Measurements from ENCODE around the gene PACSIN2.
"Not testable (repeated sequence)": the region's sequence is repeated elsewhere in the genome, so short reads cannot be mapped to it uniquely, and the experiment has no call there.

Gene PACSIN2

GRCh38 chr22:42991010-42991651, 23.8 kb downstream of the PACSIN2 start:
- no peak for DNase-seq

DNA sequence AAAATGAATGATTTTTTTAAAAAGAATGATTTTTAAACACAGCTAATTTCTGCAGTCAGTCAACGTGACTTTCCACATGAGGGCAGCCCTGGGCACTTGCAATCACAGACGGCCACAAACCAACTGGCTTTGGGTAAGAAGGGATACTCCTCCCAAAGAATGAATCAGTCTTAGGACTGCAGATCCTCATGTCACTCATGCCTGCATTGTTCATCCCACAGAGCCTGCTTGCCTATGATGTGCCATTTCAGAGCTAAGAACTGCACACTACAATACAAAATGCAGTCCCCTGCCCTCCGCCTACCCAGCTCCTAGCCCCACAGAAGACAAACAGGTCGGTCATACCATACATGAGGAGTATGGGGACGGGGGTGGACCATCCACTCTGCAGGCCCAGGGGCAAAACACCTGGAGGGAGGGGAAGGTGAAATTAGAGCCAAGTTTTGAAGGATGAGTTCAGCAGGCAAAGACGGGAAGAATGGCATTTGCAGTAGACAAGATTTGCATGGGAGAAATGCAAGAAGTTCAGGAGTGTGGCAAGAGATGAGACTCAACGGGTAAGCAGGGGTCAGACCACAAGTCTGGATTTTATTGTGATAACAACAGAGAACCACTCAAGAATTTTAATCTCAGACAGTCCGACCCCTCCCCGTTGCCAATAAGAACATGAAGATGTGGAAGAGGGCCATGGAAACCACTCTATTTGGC, 24.7 kb downstream of the PACSIN2 start:
- DNase-seq = no peak

GRCh38 chr22:42986115-42986514, 28.8 kb downstream of the PACSIN2 start:
- DNase-seq = no peak

DNA sequence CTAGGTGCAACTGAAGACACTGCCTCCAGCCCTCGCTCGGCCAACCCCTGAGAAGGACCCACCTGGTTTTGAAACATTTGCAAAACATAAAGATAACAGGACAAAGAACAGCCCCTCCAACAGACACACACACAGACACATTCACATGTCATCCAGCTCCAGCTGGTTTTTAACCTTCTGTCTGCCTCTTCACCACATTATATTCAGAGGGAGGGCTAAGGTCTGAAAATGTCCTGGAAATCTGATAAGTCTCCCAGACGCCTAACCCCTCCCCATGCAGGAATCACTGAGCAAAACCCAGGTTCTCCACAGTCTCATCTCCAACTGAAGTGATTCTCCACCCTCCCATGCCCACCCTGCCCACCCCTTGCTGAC, 29.4 kb downstream of the PACSIN2 start:
- DNase-seq = no peak

DNA sequence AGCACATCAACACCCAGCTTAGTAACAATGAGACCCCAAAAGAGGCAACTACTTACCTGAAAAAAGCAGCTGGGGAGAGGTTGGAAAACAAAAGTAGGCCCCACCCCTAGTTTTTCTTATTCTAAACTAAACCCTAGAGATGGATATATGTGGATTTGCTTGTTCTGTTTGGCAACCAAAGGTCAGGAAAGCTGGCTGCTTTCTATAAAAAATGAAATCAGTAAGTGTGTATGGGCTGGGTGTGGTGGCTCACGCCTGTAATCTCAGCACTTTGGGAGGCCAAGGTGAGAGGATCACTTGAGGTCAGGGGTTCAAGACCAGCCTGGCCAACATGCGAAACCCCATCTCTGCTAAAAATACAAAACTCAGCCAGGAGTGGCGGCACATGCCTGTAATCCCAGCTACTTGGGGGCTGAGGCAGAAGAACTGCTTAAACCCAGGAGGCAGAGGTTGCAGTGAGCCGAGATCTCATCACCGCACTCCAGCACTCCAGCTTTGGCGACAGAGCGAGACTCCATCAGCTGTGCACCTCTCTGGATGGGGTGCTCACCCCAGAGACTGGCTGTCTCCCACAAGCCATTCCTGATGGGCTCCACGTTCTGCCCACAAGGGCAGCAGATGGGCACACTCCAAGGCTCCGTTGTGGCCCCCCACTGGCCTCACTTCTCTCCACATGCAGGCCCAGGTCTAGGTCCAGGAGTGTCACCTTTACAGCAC, 30.0 kb downstream of the PACSIN2 start:
- DNase-seq = no peak

- DNase-seq = no peak
Observed at GRCh38 chr22:42984397-42984796, 30.6 kb downstream of the PACSIN2 start.

DNA sequence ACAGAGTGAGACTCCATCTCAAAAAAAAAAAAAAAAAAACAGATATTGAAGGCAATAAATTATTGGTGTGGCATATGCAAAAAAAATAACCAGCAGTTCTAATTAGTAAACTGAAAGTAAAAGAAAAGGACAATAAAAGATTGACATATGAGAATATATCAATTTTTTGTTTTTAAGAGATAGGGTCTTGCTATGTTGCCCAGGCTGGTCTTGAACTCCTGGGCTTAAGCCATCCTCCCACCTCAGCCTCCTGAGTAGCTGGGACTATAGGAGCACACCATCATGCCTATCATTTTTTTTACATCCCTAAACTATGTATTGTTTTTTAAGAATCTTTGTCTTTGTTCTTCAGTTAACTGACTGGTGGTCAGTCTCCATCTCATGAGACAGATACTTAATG, 31.5 kb downstream of the PACSIN2 start:
- DNase-seq = no peak

DNA sequence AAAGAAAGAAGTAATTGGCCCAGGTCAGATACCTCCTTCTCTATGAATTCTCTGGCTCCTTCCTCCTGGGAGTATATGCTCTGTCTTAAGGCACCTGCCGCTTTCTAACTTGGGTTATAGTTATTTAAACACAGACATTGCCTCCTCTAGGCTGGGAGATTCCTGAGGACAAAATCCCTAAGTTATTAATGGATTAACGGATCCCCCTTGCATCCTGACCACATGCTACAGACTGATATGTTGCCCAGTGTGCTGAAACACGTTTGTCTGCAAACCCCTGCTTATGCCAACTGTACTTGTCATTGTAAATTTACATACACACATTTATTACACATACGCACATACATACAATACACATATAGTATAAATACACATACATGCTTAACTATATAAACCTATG, 35.3 kb downstream of the PACSIN2 start:
- no peak for DNase-seq

DNA sequence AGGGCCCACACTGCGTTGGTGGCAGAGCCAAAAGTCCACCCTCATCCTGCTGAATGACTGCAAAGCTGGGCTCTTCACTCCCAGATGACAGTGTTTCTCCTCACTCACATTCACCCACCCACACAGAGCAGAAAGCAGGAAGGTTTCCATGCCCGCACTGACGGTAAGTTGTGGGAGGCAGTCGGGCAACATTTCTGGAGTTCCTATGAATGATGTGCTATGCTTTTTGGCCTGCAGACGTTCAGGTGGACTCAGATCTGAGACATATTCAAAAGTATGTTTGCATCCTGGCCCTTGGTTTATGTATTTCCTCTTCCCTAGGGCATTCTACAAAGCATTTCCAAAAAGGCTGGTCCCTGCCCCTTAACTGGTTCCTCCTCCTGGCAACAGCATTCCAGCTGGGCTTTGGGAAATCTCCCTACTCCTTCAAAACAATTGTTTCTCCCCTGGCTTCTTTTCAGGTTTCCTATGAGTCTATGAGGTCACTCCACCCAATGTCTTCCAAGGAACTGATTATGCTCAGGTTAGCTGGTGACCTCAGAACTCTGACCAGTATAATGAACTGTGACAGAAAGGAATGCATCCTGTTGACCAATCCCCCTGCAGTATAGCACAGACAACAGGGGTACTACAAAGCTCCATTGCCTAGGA, 36.4 kb downstream of the PACSIN2 start:
- no peak for DNase-seq

DNA sequence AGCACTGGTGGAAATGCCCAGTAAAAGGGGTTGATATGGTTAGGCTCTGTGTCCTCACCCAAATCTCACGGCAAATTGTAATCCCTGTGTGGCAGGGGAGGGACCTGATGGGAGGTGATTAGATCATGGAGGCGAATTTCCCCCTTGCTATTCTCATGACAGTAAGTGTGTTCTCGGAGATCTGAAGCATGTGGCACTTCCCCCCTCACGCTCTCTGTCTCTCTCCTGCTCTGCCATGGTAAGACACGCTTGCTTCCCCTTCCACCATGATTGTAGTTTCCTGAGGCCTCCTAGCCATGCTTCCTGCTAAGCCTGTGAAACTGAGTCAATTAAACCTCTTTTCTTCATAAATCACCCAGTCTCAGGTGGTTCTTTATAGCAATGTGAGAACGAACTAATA, 37.4 kb downstream of the PACSIN2 start:
- no peak for DNase-seq

GRCh38 chr22:42976217-42976933, 38.6 kb downstream of the PACSIN2 start:
- no peak for DNase-seq

GRCh38 chr22:42974223-42974622, 40.7 kb downstream of the PACSIN2 start:
- DNase-seq = no peak

GRCh38 chr22:42973536-42973881, 41.4 kb downstream of the PACSIN2 start:
- DNase-seq = no peak

DNA sequence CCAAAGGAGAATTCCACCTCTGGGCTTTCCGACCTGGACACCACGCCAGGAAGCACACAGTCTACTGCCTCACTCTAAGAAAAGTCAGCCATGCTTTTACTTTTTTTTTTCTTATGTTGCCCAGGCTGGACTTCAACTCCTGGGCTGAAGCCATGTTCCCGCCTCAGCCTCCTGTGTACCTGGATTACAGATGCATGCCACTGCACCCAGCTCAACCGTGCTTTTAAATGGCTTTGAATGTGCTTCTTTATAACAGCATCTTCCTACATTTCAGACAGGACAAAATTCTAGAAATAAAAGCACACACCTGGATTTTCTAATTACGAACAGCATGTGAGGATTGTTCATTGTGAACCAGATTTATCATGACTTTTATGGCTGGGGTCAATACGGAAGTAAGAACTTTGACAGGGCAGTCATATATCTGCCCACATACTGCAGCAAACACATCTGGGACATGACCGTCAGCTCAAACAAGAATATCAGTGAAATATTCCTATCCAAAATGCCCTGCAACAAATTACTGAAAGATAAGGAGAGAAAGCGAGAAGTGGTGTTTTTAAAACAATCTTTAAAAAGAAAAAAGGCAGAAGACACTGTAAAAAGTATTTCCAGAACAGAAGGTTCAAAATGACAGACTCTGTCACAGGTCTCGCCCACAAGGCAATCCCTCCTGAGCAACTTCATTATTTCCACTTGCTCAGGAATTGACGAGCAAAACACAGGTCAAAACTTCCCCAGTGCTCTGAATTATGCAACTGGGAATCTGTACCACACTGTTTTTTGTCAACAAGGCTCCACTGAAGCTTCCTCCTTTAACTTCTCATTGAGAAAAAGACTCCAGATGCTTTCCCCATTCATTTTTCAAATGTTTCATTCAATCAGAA, 42.1 kb downstream of the PACSIN2 start:
- no peak for DNase-seq

DNA sequence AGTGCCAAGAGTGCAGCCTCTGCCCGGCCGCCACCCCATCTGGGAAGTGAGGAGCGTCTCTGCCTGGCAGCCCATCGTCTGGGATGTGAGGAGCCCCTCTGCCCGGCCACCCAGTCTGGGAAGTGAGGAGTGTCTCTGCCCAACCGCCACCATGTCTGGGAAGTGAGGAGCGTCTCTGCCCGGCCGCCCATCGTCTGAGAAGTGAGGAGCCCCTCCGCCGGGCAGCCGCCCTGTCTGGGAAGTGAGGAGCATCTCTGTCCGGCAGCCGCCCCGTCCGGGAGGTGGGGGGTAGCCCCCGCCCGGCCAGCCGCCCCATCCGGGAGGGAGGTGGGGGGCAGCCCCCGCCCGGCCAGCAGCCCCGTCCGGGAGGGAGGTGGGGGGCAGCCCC, 43.5 kb downstream of the PACSIN2 start:
- not testable (repeated sequence) for DNase-seq

DNA sequence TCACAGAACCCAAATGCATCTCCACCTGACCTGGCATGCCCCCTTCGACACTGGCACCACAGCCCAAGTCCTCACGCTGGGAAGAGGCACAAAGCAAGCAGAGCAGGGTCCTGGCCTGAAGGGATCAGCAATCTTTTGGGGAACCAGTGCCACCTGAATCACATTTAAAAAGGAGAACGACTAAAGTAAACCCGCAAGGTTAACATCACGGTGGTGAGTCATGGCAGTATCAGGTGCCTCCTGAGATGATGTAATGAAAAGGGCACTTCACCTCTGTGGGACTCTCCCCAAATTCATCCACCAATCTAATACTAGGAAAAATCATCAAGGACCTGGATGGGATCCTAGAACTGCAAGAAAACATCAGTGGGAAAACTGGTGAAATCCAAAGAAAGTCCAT, 44.9 kb downstream of the PACSIN2 start:
- DNase-seq = no peak

- DNase-seq = no peak
Observed at GRCh38 chr22:42969348-42969975, 45.5 kb downstream of the PACSIN2 start.

- DNase-seq = no peak
Observed at GRCh38 chr22:42967933-42968332, 47.0 kb downstream of the PACSIN2 start.

GRCh38 chr22:42967005-42967404, 47.9 kb downstream of the PACSIN2 start:
- DNase-seq = no peak

- DNase-seq = no peak
Observed at GRCh38 chr22:42966497-42966896, 48.5 kb downstream of the PACSIN2 start.

GRCh38 chr22:42964994-42965699, 49.8 kb downstream of the PACSIN2 start:
- no peak for DNase-seq
